Testis (tissue), 2 donors: ENCODE results near the gene HES1.

ENCODE experiments used
- CTCF ChIP-seq, 3 experiments: fragments of 450-650 bp in 2 of 3; fragments of 200-600 bp in 1 of 3; sonication (generic) in 1 of 3; IDR thresholded peaks; one replicate each; pipeline ENCODE4 v1.5.1; 2016 to 2019; ENCODE audit warnings: antibody characterized with exemption in 3 of 3, mild to moderate bottlenecking in 2 of 3, moderate library complexity in 1 of 3
- POLR2A ChIP-seq: fragments of 450-650 bp; IDR thresholded peaks from one replicate; pipeline ENCODE4 v1.6.1; 2017; ENCODE audit warnings: antibody characterized with exemption, mild to moderate bottlenecking, moderate library complexity

GRCh38 chr3:194103983-194104751, 31.8 kb upstream of the HES1 start:
- no peak for TF ChIP-seq POLR2A
- no peak for TF ChIP-seq CTCF (IDR thresholded peaks at IDR 0.05)
